ENCODE results near the gene WDR74. TPM values are rescaled to one million over a fixed set of nuclear protein-coding genes. Genes with fewer than 3 reads are reported as not detected.
A peak's percentile ranks its signal among the peaks of the same experiment; 100 is the strongest.

Gene WDR74
- total and polyA plus RNA-seq, 2 of the 13 experiments (the other 11 are each of a cell fraction or from before 2014, with no cell fraction given) = 77.0 to 83.3 TPM

DNA sequence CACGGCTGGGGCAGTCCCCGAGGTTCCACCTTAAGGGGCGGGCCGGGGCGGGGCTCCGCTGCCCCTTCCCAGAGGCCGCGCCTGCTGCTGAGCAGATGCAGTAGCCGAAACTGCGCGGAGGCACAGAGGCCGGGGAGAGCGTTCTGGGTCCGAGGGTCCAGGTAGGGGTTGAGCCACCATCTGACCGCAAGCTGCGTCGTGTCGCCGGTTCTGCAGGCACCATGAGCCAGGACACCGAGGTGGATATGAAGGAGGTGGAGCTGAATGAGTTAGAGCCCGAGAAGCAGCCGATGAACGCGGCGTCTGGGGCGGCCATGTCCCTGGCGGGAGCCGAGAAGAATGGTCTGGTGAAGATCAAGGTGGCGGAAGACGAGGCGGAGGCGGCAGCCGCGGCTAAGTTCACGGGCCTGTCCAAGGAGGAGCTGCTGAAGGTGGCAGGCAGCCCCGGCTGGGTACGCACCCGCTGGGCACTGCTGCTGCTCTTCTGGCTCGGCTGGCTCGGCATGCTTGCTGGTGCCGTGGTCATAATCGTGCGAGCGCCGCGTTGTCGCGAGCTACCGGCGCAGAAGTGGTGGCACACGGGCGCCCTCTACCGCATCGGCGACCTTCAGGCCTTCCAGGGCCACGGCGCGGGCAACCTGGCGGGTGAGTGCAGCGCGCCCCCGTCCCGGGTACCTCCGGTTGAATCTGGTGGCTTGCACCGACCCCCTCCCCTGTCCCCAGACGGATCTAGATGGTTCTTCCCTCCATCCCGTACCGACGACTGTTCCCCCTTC lies 41.6 kb upstream of the WDR74 start, which contains the start of gene SLC3A2 (continued):
- TF ChIP-seq, protein P1, sequence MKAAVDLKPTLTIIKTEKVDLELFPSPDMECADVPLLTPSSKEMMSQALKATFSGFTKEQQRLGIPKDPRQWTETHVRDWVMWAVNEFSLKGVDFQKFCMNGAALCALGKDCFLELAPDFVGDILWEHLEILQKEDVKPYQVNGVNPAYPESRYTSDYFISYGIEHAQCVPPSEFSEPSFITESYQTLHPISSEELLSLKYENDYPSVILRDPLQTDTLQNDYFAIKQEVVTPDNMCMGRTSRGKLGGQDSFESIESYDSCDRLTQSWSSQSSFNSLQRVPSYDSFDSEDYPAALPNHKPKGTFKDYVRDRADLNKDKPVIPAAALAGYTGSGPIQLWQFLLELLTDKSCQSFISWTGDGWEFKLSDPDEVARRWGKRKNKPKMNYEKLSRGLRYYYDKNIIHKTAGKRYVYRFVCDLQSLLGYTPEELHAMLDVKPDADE (CRISPR knock-in tag; IDR thresholded peaks at IDR 0.05) = no peak
- TF ChIP-seq RCOR2 (CRISPR knock-in tag; IDR thresholded peaks at IDR 0.05) (no peak), ZSCAN20 (CRISPR knock-in tag; IDR thresholded peaks at IDR 0.05; ENCODE audit: borderline replicate concordance) (no peak; the same call in 1 of the 2 replicates), KLF16 (CRISPR knock-in tag; IDR thresholded peaks at IDR 0.05) (peak in 1 of 2 experiments; percentile 86; a peak in 3 of 4 replicates), TAF15 (IDR thresholded peaks at IDR 0.05; ENCODE audit: low read depth, low read length, poor library complexity, severe bottlenecking) (peak; percentile 32), KLF15 (CRISPR knock-in tag; IDR thresholded peaks at IDR 0.05; ENCODE audit: borderline replicate concordance) (0 out of 2 replicates have a peak, but pooled peaks have one; percentile 56), ZNF713 (CRISPR knock-in tag; IDR thresholded peaks at IDR 0.05) (no peak; the same call in 1 of the 2 replicates), ZNF264 (CRISPR knock-in tag; IDR thresholded peaks at IDR 0.05) (0 out of 2 replicates have a peak, but pooled peaks have one; percentile 39), TBX3 (IDR thresholded peaks at IDR 0.05; ENCODE audit: borderline replicate concordance) (no peak), ZNF225 (CRISPR knock-in tag; IDR thresholded peaks at IDR 0.05) (peak; percentile 93), KLF6 (CRISPR knock-in tag; IDR thresholded peaks at IDR 0.05) (peak; percentile 64; the same call in 1 of the 2 replicates), HES4 (CRISPR knock-in tag; IDR thresholded peaks at IDR 0.05; ENCODE audit: borderline replicate concordance) (0 out of 2 replicates have a peak, but pooled peaks have one; percentile 57), ZFX (CRISPR knock-in tag; IDR thresholded peaks at IDR 0.05; ENCODE audit: low read depth) (peak; percentile 70), ZNF329 (CRISPR knock-in tag; IDR thresholded peaks at IDR 0.05; ENCODE audit: low read depth) (no peak; the same call in 1 of the 2 replicates), DPF2 (CRISPR knock-in tag; IDR thresholded peaks at IDR 0.05; ENCODE audit: borderline replicate concordance, low read depth) (no peak), ZBED4 (CRISPR knock-in tag; IDR thresholded peaks at IDR 0.05; ENCODE audit: borderline replicate concordance) (no peak), POGZ (CRISPR knock-in tag; IDR thresholded peaks at IDR 0.05) (no peak; the same call in 1 of the 2 replicates), MXD1 (CRISPR knock-in tag; IDR thresholded peaks at IDR 0.05) (peak; percentile 11; the same call in 1 of the 2 replicates), GABPB1 (CRISPR knock-in tag; IDR thresholded peaks at IDR 0.05) (peak; percentile 79), MLLT10 (CRISPR knock-in tag; IDR thresholded peaks at IDR 0.05) (0 out of 2 replicates have a peak, but pooled peaks have one; percentile 15), ZNF44 (CRISPR knock-in tag; IDR thresholded peaks at IDR 0.05) (peak; percentile 81; the same call in 1 of the 2 replicates)
- TF ChIP-seq, protein P2, sequence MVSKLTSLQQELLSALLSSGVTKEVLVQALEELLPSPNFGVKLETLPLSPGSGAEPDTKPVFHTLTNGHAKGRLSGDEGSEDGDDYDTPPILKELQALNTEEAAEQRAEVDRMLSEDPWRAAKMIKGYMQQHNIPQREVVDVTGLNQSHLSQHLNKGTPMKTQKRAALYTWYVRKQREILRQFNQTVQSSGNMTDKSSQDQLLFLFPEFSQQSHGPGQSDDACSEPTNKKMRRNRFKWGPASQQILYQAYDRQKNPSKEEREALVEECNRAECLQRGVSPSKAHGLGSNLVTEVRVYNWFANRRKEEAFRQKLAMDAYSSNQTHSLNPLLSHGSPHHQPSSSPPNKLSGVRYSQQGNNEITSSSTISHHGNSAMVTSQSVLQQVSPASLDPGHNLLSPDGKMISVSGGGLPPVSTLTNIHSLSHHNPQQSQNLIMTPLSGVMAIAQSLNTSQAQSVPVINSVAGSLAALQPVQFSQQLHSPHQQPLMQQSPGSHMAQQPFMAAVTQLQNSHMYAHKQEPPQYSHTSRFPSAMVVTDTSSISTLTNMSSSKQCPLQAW (CRISPR knock-in tag; IDR thresholded peaks at IDR 0.05) = no peak

All from HepG2 (cell line).